Head of caudate nucleus (tissue), 42 donors: Measurements from ENCODE around the gene ACAD11.

Source experiments
- DNase-seq, 42 donors: peaks; one replicate each; pipeline versions ENCODE4 v3.0.0 to v3.0.0-alpha.2; 2020 to 2021; ENCODE audit warnings: mixed read lengths in 7 of 42
- intact Hi-C: fragments of 100-400 bp; cut with DNase I; formaldehyde crosslinking; loops from one replicate; pipeline ENCODE4 v1.15.0; 2022

Gene ACAD11, protein sequence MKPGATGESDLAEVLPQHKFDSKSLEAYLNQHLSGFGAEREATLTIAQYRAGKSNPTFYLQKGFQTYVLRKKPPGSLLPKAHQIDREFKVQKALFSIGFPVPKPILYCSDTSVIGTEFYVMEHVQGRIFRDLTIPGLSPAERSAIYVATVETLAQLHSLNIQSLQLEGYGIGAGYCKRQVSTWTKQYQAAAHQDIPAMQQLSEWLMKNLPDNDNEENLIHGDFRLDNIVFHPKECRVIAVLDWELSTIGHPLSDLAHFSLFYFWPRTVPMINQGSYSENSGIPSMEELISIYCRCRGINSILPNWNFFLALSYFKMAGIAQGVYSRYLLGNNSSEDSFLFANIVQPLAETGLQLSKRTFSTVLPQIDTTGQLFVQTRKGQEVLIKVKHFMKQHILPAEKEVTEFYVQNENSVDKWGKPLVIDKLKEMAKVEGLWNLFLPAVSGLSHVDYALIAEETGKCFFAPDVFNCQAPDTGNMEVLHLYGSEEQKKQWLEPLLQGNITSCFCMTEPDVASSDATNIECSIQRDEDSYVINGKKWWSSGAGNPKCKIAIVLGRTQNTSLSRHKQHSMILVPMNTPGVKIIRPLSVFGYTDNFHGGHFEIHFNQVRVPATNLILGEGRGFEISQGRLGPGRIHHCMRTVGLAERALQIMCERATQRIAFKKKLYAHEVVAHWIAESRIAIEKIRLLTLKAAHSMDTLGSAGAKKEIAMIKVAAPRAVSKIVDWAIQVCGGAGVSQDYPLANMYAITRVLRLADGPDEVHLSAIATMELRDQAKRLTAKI

DNA sequence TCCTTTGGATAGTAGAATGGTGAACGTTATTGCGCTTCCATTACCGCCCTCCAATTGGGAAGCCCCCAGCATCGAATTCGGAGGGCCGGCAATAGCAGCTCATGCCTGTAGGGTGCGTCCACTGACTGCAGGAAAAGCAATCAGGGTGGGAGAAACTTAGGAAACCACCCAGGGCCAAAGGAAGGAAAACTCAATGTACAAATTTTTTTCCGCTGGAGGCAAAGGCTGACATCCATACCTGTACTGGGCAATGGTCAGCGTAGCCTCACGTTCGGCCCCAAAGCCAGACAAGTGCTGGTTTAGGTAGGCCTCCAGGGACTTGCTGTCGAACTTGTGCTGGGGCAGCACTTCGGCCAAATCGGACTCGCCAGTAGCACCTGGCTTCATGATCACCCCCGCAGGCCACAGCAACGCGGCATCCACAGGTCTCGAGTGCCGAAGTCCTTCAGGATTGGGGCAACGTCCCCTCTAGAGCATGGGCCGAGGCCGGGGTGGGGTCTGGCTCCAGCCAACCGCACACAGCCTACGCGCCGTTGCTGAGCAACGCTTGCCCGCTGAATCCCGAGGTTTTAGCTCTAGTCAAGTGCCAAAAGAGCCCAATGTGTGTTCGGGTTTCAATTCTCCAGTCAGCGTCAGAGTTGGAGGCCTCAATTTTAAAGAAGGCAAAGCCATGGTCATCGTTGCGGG, at the start of gene ACAD11:
ACAD11 (minus strand) TSS at position 445 of the 687 bp plus-strand sequence; CDS start at position 387, 58 bp downstream.
- DNase-seq: peak; percentile 35 to 84 (median 68)
- intact Hi-C loops: no loop called here

DNA sequence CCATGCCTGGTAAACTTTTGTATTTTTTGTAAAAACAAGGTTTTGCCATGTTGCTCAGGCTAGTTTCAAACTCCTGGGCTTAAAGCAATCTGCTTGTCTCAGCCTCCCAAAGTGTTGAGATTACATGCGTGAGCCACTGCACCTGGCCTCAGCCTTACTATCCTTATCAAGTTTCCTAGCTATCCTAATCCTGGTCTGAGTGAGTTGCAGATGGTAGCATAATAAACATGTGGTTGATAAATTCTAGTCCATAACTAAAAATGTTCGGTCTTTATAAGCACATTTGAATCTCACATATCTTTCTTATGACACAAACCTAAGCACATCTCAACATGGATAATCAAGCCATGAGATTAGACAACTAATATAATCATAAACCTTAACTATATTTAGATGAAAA, 44.1 kb upstream of the ACAD11 start:
- DNase-seq: no peak
- intact Hi-C loops: no loop called here

DNA sequence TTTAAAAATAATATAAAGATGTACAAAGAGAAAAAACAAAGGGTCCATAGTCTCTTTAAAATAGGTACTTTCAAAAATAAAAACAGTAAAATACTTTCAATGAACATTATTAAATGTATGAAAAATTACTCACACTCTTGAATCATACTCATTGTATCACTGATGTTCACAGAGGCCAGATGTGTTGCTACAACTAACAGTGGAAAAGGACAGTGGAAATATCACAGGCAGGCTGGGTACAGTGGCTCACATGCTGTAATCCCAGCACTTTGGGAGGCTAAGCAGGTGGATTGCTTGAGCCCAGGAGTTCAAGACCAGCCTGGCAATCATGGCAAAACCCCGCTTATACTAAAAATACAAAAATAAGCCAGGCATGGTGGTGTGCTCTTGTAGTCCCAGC, 35.8 kb upstream of the ACAD11 start:
- DNase-seq: no peak
- intact Hi-C loops: no loop called here

DNA sequence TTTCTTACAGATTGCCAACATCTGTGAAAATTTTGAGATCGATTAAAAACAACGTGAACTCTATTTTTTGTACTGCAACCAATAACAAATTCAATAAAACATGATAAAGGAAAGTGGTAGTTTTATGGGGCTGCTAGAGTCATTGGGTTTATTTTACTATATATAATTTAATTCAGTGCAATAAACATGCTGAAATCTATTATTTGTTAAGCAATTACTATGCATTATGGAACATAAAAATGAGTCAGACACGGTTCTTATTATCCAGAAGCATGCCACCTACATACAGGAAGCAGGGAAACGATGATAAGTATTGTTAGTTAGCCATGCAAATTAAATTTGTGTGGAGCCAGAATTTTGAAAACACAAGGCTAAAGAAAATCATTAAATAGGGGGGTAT, 35.4 kb upstream of the ACAD11 start:
- no peak for DNase-seq
- intact Hi-C loops: no loop called here

DNA sequence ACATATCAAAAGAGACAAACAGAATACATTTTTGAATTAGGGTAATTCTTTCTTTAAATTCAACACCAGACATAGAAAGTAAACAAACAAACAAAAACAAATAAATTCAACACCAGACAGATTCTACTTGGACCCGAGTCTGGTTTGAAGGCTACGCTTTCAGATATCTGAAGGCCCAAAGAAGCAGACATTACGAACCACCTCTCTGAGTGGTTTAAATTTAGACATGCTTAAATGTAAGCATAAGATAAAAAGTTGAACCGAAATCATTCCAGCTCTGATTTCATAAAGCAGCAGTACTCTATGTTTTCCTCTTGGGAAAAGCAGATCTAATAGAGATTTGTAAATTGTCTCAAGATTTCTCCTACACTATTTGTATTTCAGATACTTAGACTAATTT, 30.4 kb upstream of the ACAD11 start:
- DNase-seq: no peak
- intact Hi-C loops: no loop called here

DNA sequence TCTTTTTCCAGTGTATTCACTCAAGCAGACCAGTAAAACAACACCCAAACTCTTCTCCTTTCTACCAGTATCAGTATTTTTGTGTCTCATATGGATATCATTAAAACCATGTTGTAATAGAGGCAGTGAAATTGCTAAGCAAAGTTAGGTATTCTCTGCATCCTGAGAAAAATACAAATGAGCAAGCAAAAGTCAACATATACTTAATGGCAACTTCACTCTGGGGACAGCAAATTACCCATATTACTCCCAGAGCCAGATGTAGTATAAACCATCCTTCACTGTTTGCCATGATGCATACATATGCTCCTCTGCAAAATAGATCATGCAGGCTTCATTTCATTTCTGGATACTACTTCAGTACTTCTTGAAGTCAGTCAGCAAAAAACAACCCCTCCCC, 22.6 kb upstream of the ACAD11 start:
- DNase-seq: no peak
- intact Hi-C loops: no loop called here

DNA sequence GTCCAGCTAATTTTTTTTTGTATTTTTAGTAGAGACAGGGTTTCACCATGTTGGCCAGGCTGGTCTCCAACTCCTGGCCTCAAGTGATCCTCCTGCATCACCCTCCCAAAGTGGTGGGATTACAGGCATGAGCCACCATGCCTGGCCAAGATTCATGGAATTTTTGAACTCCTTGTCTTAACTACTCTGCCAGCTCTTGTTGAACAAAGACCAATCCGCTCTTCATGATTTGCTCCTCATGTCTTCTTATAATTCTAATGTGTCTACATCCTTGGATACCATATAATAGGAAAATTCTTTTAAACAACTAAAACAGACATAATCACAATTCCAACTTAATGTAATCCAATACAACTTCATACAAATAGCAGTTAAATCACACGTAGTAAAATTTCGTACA, 21.8 kb upstream of the ACAD11 start:
- DNase-seq: no peak
- intact Hi-C loops: no loop called here

DNA sequence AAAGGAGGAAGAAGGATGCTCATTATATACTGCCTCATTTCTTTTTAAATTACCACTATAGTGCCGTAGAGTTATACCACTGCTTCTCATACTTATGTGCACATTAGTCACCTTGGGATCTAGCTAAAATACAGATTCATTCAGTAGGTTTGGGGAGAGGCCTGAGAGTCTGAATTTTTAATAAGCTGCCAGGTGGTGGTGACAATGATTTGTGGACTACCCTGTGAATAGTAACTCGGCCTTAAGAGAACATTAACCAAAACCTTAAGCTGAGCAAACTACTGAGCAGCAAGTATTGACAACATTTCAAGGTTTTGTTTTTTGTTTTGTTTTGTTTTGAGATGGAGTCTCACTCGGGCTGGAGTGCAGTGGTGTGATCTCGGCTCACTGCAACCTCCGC, 20.3 kb upstream of the ACAD11 start:
- intact Hi-C loops: no loop called here
- no peak for DNase-seq

DNA sequence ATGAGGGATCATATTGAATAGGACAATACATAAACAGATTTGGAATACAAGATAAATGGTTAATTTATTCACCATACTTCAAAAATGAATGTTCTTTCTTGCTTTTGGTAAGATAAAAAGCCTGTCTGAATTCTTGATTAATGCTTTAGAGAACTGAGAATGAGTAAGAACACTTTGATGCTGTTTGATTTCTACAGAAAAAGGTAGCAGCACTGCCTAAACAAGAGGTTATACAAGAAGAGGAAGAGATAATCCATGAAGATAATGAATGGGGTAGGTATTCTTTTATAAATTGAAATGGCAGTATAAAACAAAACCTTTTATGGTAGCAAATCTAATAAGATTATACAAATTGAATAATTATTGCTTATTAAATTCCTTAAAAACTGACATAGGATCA, 15.8 kb upstream of the ACAD11 start:
- DNase-seq: no peak
- intact Hi-C loops: no loop called here

DNA sequence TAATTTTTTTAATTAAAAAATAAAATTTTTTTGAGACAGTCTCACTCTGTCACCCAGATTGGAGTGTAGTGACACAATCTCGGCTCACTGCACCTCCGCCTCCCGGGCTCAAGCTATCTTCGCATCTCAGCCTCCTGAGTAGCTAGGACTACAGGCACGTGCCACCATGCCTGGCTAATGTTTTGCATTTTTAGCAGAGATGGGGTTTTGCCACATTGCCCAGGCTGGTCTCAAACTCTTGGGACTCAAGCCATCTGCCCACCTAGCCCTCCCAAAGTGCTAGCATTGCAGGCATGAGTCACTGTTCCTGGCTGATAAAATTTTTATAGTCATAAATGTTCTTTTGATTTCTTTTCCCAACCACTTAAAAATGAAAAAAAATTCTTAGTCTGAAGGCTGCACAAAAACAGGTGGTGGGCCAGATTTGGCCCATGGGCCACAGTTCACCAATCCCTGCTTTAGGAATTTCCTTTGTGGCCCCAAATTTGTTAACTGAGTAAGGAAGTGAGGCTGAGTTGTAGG, 9.7 kb upstream of the ACAD11 start:
- peak in 1 of 42 donors; percentile 8 for DNase-seq
- intact Hi-C loops: no loop called here

DNA sequence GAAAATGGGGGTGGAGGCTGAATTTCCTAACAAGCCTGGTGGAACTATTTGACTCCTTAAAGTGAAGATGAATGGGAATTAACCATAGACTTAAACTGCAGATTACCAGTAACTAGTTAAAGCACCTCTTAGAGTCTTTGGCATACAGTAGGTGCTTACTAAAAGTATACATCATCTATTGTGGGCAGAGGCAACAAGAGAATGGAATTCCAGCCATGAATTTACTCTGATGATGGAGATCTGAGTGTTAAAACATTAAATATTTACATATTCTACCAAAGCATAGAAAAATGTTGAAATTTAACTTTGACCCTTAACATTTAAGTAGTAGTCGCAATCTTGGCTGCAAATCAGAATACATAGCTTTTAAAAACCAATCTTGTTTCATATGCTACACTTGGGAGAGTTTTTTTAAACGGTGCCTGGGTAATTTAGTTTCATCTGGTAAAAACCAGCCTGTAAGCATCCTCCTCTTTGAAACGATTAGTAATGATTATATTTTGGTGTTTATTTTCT, 5.7 kb upstream of the ACAD11 start:
- DNase-seq: no peak
- intact Hi-C loops: no loop called here

DNA sequence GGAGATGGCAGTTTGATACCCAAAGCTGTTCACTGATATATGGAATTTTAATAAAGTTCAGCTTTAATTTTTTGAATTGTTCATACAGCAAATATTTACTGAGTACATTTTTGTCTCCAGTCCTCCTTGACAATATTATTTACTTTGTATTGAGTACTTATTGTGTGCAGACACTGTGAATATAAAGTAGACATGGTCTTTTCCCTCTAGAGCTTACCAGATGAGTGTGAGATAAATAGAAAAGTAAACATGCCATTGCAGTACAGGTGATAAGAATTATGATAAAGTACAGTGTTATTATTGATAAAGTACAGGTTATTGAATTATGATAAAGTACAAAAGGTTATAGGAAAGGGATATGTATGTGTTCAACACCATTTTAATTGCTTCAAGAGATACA, 2.6 kb upstream of the ACAD11 start:
- no peak for DNase-seq
- intact Hi-C loops: no loop called here

DNA sequence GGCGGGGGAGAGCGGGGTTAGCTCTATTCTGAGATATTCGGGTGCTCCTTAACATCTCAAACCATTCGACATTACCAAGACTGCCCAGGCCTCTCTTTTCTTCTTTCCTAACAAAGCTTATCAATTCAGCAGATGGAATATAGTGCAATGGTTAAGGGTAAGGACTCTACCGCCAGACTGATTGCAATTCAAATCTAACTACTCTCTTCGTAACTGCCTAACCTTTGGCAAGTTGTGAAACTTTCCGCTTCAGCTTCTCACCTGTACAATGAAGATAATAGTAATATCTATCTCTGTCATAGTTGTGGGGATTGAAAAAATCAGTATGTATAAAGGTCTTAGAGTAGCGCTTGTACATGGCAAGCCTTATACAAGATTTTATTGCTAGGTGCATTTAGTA, 1.5 kb upstream of the ACAD11 start:
- intact Hi-C loops: no loop called here
- no peak for DNase-seq

DNA sequence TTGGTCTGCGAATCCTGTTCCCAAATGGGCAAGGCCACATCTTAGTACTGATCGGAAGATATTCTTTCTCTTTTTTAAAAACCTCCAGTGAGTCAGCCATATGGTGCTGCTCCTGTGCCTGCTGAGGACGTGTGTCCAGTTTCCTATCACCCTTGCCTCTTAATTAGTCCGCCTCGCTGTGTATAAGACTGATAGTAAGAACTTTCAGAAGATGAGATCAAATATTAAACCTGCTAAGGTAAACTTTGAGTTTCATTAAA, 1.1 kb upstream of the ACAD11 start:
- intact Hi-C loops: no loop called here
- DNase-seq: no peak

DNA sequence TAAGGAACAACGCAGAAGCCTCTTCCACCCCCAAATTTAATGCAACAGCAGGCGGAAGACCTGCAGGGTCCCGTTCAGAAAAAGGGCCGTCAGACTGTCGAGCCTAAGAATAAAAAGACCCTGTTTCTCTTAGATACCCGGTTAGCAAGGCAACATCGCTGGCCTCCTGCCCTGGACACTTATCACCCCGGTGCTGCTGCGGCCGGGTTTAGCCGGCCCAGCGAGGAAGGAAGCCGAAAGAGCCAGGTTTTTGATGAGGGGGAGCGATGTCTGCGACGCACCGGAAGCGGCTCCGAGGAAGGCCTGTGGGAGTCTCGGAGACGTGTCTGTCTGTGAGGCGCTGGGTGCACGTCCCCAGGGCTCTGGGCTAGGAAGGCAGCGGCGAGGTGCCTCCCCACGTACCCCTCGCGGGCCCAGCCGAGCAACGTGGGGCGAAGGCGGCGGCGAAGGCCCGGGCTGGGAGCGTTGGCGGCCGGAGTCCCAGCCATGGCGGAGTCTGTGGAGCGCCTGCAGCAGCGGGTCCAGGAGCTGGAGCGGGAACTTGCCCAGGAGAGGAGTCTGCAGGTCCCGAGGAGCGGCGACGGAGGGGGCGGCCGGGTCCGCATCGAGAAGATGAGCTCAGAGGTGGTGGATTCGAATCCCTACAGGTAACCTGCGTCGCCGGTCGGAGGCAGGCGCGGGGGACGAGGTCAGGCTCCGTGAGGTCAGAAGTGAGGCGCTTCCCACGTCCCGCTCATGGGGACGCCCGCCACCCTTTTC, 622 bp upstream of the ACAD11 start, which contains the start of gene UBA5:
UBA5 (plus strand) TSS at position 278 of the 759 bp plus-strand sequence; CDS start at position 487, 209 bp downstream.
- intact Hi-C loops: no loop called here
- DNase-seq: peak; percentile 52 to 87 (median 74)

DNA sequence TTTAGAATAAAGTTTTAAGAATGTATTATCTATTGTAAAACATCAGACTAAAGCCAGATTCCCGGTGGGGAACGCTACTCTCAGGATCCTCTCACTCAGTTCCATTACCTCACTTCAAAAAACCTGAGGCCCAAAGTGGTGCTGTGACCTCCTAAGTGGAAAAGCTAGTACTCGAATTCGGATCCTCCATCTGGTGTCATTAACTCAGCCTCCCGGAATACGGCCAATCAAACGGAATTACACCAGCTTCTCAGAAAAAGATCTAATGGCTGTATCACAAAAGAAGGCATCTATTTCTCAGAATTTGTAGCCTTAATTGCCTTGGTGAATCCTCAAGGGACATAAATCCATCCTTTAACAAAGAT, 627 bp downstream of the ACAD11 start:
- DNase-seq: peak in 8 of 42 donors; percentile 7 to 48 (median 20)
- intact Hi-C loops: no loop called here

DNA sequence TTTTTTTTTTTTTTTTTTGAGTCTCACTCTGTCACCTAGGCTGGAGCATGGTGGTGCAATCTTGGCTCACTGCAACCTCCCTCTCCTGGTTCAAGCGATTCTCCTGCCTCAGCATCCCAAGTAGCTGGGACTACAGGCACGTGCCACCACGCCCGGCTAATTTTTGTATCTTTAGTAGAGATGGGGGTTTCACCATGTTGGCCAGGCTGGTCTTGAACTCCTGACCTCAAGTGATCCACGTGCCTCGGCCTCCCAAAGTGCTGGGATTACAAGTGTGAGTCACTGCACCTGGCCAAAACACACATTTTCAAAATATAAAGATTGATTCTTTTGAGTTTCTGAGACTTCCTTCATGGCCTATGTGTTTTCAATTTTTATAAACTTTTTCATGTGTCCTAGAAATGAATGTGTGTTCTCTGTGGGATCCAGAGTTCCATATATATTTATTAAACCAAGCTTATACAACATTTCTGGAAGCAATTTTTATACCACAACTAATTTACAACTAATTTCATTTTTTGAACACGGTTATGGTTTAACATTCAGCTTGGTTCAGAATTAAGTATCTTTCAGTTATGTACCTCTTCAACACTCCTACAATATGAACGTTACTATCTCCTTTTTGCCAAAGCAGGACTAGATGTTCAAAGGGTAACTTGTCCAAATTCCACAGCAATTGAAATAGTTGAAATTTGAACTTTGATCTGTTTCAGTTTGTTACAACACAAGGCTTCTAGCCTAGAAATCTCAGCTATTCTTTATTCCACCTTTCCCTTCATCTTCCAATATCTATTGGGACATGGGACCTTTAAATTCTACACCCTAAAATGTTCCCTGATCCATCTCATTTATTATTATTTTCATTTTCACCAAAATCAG, 1.5 kb downstream of the ACAD11 start:
- no peak for DNase-seq
- intact Hi-C loops: no loop called here

DNA sequence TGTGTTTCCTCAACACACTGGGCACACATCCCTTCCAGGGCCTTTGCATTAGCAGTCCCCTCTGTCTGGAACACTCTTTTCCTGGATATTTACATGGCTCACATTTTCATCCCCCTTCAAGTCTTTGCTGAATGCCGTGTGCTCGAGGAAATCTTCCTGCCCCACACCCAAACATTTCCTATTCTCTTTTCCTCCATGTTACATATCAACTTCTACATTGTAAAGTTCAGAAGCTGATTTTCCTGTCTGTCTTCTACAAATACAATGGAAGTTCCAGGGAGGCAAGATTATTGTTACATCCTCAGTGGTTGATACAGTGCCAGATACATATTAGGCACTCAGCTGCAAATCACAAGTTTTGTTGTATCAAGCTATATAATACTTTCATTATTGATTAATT, 4.1 kb downstream of the ACAD11 start:
- no peak for DNase-seq
- intact Hi-C loops: no loop called here
